ENCODE results near the gene GALNT12. TPM values are rescaled to one million over a fixed set of nuclear protein-coding genes. Genes with fewer than 3 reads are reported as not detected.

The GALNT12 gene
- total RNA-seq, 1 experiment from 2014 or later = 52.9 TPM

DNA sequence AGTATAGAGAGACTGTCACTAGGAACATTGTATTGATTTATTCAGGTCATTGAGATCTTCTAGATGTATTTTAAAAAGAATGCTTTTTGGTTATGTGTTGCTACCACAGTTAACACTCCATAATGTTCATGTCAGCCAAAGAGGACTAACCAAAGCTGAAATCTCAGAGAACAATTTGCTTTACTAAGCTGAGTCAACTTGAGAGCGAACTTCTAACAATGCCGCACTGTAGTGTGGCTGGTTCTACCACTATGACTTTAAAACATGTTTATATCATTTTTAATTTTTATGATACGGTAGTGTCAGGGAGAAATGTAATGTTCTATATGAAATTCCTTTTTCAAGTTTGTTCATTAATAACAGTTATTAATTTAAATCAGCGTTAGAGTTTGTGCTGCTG is 42.1 kb downstream of the GALNT12 start:
- H3K79me2 ChIP-seq (ENCODE audit: low read depth) = no peaks in the 10 kb centered on the region
- CTCF ChIA-PET = no interaction called here
- H3K27ac ChIP-seq = no peak overlapping the region
- no peak for DNase-seq
- H3K36me3 ChIP-seq (ENCODE audit: low read depth) = peaks cover 11% of the 10 kb centered on the region; the same call in 1 of the 2 replicates
- POLR2A ChIA-PET (ENCODE audit: unreplicated experiment) = no interaction called here
- peaks cover 15% of the 10 kb centered on the region for H3F3A ChIP-seq (ENCODE audit: insufficient read depth, low read depth)
- H3K9me2 ChIP-seq (ENCODE audit: insufficient read depth) = no peaks in the 10 kb centered on the region
- H3K9me3 ChIP-seq (ENCODE audit: insufficient read depth, low read depth) = no peaks in the 10 kb centered on the region
- H3K27me3 ChIP-seq (ENCODE audit: insufficient read depth, low read depth) = no peaks in the 10 kb centered on the region
- H3K4me2 ChIP-seq = no peak overlapping the region
- no peak overlapping the region for H3K4me3 ChIP-seq
- no peaks in the 10 kb centered on the region for H4K20me1 ChIP-seq (ENCODE audit: insufficient read depth)
- TF ChIP-seq, protein P1, sequence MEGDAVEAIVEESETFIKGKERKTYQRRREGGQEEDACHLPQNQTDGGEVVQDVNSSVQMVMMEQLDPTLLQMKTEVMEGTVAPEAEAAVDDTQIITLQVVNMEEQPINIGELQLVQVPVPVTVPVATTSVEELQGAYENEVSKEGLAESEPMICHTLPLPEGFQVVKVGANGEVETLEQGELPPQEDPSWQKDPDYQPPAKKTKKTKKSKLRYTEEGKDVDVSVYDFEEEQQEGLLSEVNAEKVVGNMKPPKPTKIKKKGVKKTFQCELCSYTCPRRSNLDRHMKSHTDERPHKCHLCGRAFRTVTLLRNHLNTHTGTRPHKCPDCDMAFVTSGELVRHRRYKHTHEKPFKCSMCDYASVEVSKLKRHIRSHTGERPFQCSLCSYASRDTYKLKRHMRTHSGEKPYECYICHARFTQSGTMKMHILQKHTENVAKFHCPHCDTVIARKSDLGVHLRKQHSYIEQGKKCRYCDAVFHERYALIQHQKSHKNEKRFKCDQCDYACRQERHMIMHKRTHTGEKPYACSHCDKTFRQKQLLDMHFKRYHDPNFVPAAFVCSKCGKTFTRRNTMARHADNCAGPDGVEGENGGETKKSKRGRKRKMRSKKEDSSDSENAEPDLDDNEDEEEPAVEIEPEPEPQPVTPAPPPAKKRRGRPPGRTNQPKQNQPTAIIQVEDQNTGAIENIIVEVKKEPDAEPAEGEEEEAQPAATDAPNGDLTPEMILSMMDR (conservative IDR thresholded peaks at IDR 0.05) = no peak
- no peak for TF ChIP-seq EZH2 (IDR thresholded peaks at IDR 0.05; ENCODE audit: low read depth)
- intact Hi-C loops (cut with micrococcal nuclease; ENCODE audit: unreplicated experiment) = loop anchor here (2.0 to 5.0 kb wide), 3 partner anchors 313 to 927 kb away; partner anchors contain the start of gene TRMO
- peaks cover 22% of the 10 kb centered on the region for H3K4me1 ChIP-seq (replicated peaks; ENCODE audit: insufficient read depth)
- no peak overlapping the region for H2AFZ ChIP-seq
- no TSS peak for BruUV-seq (replicated peaks)

DNA sequence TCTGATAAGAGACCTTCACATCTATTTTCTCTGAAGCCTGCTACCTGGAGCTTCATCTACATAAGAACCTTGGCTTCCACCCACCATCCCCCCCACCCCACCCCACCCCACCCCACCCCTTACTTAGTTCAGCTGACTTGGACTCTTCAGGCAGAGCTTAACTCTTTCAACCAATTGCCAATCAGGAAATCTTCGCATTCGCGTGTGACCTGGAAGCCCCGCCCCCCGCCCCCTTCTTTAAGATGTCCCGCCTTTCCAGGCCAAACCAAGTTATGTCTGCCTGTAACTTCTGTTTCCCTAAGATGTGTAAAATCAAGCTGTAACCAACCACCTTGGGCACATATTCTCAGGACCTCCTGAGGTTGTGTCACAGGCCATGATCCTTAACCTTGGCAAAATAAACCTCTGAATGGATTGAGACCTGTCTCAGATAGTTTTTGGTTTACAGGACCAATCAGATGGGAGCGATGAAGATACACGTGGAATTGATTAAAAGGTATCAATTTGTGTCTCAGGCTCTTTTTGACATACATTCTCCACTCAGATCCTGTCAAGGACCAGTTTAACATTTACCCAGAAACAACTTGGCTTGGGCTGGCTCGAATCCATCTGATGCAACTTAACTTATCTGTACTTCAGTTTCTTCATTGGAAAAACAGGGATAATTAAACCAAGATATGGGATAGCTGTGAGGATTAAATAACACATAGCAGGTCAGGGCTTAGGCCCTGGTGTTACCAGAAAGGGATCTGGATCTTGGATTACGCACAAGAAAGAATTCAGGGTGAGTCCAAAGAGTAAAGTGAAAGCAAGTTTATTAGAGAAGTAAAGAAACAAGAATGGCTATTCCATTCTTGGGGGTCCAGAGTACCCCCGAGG is 43.6 kb downstream of the GALNT12 start:
- Histone ChIP-seq H3K4me2 (peak overlapping the region; percentile 27; the same call in 1 of the 2 replicates), H3K27ac (peak overlapping the region; percentile 63), H3K4me3 (no peak overlapping the region), H3K36me3 (ENCODE audit: low read depth) (peaks cover 8% of the 10 kb centered on the region; the same call in 1 of the 2 replicates), H3K79me2 (ENCODE audit: low read depth) (no peaks in the 10 kb centered on the region), H3K4me1 (replicated peaks; ENCODE audit: insufficient read depth) (peaks cover 22% of the 10 kb centered on the region), H4K20me1 (ENCODE audit: insufficient read depth) (no peaks in the 10 kb centered on the region), H3F3A (ENCODE audit: insufficient read depth, low read depth) (peaks cover 15% of the 10 kb centered on the region), H3K27me3 (ENCODE audit: insufficient read depth, low read depth) (no peaks in the 10 kb centered on the region), H3K9me2 (ENCODE audit: insufficient read depth) (no peaks in the 10 kb centered on the region), H2AFZ (no peak overlapping the region), H3K9me3 (ENCODE audit: insufficient read depth, low read depth) (0 out of 2 replicates have a peak, but pooled peaks cover 8% of the 10 kb centered on the region)
- intact Hi-C loops (cut with micrococcal nuclease; ENCODE audit: unreplicated experiment) = no loop called here
- ChIA-PET POLR2A (ENCODE audit: unreplicated experiment) (no interaction called here), CTCF (no interaction called here)
- TF ChIP-seq, protein P1 (conservative IDR thresholded peaks at IDR 0.05) = no peak
- no peak for TF ChIP-seq EZH2 (IDR thresholded peaks at IDR 0.05; ENCODE audit: low read depth)
- BruUV-seq (replicated peaks) = no TSS peak
- no peak for DNase-seq

DNA sequence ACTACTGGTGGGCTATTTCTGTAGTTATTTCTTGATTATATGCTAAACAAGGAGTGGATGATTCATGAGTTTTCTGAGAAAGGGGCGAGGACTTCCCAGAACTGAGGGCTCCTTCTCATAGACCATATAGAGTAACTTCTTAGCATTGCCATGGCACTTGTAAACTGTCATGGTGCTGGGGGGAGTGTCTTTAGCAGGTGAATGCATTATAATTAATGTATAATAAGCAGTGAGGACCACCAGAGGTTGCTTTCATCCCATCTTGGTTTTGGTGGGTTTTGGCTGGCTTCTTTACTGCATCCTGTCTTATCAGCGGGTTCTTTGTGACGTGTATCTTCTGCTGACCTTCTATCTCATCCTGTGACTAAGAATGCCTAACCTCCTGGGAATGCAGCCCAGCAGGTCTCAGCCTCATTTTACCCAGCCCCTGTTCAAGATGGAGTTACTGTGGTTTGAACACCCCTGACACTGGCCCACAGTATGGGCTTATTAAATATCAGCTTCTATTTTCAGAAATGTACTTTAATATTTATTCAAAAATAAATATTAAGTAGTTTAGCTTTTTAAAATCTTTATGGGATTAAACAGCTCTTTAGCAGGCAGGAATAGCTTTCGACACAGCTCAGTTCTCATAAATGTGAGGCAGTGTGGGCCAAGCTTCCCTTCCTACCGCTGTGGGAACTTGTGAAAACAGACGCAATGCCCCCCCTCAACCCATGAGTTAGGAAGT is 44.4 kb downstream of the GALNT12 start:
- no peak overlapping the region for H3K4me3 ChIP-seq
- H3K4me1 ChIP-seq (replicated peaks; ENCODE audit: insufficient read depth) = peaks cover 22% of the 10 kb centered on the region
- CTCF ChIA-PET = interaction anchor here (0.6 kb wide), 2 partner anchors 879 to 1019 kb away, joined by 4 read pairs; no protein-coding TSS in a partner anchor
- 0 out of 2 replicates have a peak, but pooled peaks cover 8% of the 10 kb centered on the region for H3K9me3 ChIP-seq (ENCODE audit: insufficient read depth, low read depth)
- BruUV-seq (replicated peaks) = no TSS peak
- TF ChIP-seq, protein P1 (conservative IDR thresholded peaks at IDR 0.05) = no peak
- no peak for TF ChIP-seq EZH2 (IDR thresholded peaks at IDR 0.05; ENCODE audit: low read depth)
- peaks cover 4% of the 10 kb centered on the region; the same call in 1 of the 2 replicates for H3K36me3 ChIP-seq (ENCODE audit: low read depth)
- H3K9me2 ChIP-seq (ENCODE audit: insufficient read depth) = no peaks in the 10 kb centered on the region
- H3K27me3 ChIP-seq (ENCODE audit: insufficient read depth, low read depth) = no peaks in the 10 kb centered on the region
- H2AFZ ChIP-seq = no peak overlapping the region
- H4K20me1 ChIP-seq (ENCODE audit: insufficient read depth) = no peaks in the 10 kb centered on the region
- peak overlapping the region; percentile 63 for H3K27ac ChIP-seq
- POLR2A ChIA-PET (ENCODE audit: unreplicated experiment) = interaction anchor here (0.5 to 0.6 kb wide), 3 partner anchors 8 to 759 kb away, joined by 3 to 28 read pairs (median 3); partner anchors contain the start of gene TGFBR1
- intact Hi-C loops (cut with micrococcal nuclease; ENCODE audit: unreplicated experiment) = no loop called here
- peaks cover 13% of the 10 kb centered on the region for H3F3A ChIP-seq (ENCODE audit: insufficient read depth, low read depth)
- peak; percentile 32 to 42 for DNase-seq
- H3K79me2 ChIP-seq (ENCODE audit: low read depth) = no peaks in the 10 kb centered on the region
- H3K4me2 ChIP-seq = peak overlapping the region; percentile 27; the same call in 1 of the 2 replicates

Measured in PC-9 (cell line).